Erythroblast (primary cell): ENCODE measurements around the gene MTCP1.

ENCODE experiments used
- GATA1 ChIP-seq: IDR thresholded peaks from 2 replicates; pipeline ENCODE4 v1.6.1; 2011; ENCODE audit warnings: low read depth, mild to moderate bottlenecking, control low read depth, low read length, moderate library complexity
- POLR2A ChIP-seq: IDR thresholded peaks from 2 replicates; pipeline ENCODE4 v1.6.1; 2011; ENCODE audit warnings: mild to moderate bottlenecking, low read length

DNA sequence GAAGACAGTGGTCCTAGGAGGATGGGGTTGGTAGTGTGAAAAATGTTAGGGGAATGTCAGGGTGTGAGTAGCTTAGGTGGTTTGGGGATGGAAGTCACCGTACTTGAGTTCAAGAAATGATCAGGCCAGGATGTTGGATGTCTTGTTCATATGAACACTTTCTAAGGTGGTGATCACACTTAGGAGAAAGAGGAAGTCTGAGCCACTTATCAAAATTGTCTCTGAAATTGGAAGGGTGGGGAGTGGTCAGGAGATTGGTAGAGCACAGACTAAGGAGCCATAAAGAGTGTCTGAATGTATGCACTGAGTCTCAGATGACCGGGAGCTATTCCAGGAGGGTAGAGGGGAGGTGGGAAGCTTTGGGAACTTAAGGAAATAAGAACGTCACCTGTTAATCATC lies 17.3 kb downstream of the MTCP1 start:
- TF ChIP-seq POLR2A (no peak), GATA1 (no peak)
